ENCODE measurements around the gene PIGU.
"Not testable (repeated sequence)": the region's sequence is repeated elsewhere in the genome, so short reads cannot be mapped to it uniquely, and the experiment has no call there.

The PIGU gene

GRCh38 chr20:34706912-34707784 is 30.3 kb upstream of the PIGU start:
- DNase-seq (ENCODE audit: low read depth): no peak

DNA sequence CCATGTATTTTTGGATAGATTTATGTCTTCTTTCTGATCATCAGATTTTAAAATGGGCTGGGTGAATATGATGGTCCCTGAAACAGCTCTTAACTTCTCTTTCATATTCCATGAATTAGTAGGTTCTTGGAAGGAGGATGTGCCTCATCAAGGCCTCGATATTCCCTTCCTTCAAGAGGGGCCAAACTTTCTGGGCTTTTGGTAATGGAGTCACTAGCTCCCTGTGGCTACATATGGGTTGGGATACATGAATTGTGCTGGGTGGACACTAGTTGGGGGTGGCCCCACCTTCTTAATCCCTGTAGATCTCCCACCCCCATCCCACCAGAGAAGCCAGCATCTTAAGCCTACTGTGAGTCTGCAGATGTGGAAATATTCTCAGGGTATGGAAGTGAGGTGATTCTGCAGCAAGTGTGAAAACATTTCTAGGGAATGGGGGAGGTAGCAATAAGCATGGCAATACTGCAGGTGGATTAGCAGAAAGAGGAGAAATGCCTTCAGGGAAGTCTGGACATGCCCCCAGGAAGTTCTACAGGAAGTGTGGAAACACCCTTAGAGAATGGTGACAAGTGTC is 29.5 kb upstream of the PIGU start:
- DNase-seq (ENCODE audit: low read depth): no peak

DNA sequence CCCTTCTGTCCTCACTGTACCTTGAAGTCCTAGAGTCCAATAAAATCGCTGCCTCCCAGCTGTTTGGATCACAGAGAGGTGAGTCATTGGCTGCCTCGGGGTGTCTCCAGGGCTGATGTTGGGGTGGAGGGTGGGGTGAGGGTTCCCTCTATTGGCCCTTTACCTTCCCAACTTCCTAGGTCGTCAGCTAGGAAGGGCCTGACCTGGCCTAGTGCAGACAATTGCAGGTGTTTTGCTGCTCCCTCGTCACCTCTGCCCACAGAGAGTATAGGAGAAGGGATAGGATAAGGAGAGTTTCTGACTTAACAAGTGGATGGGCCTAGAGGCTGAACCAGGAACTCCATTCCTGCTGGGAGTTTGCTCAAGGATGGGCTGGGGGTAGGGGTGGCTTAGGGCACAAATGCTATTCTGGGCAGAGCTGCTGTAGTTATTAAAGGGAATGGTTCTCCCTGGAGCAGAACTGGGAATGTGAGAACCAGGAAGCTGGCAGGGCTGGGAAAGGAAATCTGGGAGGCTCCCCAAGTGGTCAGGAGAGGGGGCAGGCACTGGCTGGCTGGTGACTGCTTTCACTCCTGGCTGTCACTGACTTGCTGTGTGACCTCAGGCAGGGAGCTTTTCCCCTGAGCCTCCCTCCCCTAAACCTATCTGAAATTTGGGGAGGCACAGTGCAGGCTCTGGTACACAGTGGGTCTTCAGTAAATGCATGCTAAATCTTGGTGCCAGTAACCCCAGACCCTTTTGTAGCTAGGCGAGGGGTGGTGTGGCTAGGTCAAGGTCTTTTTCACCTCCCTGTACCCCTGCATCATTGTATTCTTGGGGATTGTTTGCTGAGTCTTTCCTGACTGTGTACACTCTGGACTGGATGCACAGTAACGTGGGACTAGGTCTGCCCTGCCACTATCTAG is 28.8 kb upstream of the PIGU start:
- DNase-seq (ENCODE audit: low read depth): peak; percentile 65

DNA sequence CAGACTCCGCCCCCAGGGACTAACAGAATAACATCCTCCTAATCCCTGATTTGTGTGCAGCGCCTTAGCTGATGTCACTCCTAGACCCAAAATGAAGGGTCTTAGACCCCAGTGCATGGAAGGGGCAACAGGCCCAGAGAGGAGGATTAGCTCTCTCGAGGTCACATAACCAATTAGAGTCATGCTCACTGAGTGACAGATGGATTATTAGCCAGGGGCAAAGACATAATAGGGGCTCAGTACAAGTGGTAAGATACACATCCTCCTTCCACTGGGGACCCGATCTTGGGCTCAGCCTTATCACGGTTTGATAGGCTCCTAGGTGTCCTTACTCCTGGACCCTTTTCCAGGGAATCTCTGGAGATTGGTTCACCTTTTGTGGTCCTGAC is 28.1 kb upstream of the PIGU start:
- no peak for DNase-seq (ENCODE audit: low read depth)

DNA sequence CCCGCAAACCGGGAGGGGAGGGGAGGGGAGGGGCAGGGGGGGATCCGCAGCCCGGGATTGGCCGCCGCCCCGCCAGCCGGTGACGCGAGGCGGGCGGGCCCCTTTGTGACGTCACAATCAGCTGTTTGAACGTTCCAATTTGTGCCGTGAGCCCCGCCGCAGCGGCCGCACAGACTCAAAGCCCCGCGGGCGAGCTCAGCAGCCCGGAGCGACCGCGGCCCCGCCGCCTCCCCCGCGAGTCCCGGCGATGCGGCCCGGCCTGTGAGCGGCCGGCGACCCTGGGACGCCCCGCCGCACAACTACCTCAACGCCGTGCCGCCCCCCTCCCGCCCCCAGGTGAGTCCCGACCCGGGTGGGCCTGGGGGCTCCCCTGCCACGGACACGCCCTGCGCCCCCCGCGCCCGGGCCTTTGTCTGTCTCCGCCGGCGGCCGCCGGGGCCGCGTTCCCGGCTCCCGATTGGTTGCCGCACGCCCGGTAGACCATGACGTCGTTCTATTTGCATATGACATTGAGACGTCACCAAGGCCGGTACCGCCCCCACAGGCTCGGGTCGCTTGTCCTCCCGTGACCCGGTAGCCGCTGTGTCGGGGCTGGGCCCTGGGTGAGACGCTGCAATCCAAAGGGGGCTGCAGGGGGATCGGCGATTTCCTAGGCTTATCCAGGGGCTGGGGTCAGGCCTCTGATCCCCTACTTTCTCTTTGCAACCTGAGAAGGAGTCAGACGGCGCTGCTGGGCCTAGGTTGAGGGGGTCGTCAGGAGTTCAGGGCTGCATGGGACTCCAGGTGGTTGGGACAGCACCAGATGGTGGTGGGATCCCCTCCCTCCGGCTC is 27.5 kb upstream of the PIGU start, which contains the start of gene TP53INP2:
Gene TP53INP2 (plus strand): TSS at position 168 of the 831 bp plus-strand sequence. CDS start 4,396 bp downstream, outside the sequence.
- DNase-seq (ENCODE audit: low read depth): peak; percentile 91

DNA sequence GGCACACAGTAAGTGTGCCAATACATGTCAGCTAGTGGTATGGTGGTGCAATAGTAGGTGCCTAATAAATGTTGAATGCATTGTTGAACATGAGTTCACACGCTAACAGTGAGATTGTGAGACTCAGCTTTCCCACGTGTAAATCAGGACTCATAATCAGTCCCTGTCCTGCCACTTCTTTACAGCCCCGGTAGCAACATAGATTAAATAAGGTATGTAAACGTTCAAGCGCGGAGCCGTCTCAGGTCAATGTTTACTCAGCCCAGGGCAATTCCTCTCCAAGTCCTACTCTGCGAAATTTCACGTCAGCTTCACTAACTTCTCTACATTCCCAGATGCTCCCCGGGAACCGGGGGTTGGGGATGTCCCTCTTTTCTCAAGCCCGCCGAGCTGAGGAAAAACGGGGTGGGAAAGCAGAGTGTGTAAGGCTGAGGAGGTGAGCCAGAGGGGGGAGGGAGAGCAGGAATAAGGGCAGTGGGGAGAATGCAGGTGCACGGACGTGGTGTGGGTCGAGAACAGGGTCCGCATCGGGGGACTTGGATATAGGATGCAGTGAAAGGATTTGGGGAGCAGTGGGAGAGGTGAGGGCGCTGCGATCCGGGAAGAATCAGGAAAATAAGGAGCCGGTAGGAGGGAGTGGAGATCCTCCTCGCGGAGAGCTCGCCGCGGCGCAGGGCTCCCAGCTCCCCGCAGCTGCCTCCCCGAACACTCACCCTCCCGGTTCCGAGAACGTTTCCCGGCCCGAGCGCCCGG is 26.7 kb upstream of the PIGU start:
- peak; percentile 33 for DNase-seq (ENCODE audit: low read depth)

GRCh38 chr20:34703061-34703423 is 26.1 kb upstream of the PIGU start:
- no peak for DNase-seq (ENCODE audit: low read depth)

GRCh38 chr20:34701405-34702085 is 24.7 kb upstream of the PIGU start:
- no peak for DNase-seq (ENCODE audit: low read depth)

DNA sequence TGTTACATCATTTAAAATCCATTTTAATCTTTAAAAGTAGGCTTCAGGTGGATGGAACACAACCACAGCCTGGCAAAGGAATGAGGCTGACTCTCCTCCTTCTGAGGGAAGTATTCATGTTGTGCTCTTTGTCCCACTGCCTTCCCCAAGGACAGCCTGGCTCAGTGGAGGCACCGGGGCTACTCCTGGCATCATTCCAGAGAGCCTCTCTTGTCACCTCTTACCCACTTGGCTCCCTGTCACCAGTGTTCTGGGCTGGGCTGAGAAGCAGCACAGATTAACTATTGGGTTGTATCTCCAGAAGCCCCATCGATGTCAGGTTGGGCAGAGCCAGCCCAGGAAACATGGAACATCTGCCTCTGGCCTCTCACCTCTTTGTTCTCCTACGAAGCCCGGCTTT is 16.5 kb upstream of the PIGU start:
- DNase-seq (ENCODE audit: low read depth): no peak

- DNase-seq (ENCODE audit: low read depth): no peak
These were observed 14.9 kb upstream of the PIGU start for GRCh38 chr20:34691838-34692237.

- DNase-seq (ENCODE audit: low read depth): peak; percentile 50
These were observed 12.6 kb upstream of the PIGU start for GRCh38 chr20:34689486-34689885.

GRCh38 chr20:34683667-34684066 is 6.8 kb upstream of the PIGU start:
- DNase-seq (ENCODE audit: low read depth): no peak

GRCh38 chr20:34680586-34681175 is 3.8 kb upstream of the PIGU start:
- DNase-seq (ENCODE audit: low read depth): no peak

DNA sequence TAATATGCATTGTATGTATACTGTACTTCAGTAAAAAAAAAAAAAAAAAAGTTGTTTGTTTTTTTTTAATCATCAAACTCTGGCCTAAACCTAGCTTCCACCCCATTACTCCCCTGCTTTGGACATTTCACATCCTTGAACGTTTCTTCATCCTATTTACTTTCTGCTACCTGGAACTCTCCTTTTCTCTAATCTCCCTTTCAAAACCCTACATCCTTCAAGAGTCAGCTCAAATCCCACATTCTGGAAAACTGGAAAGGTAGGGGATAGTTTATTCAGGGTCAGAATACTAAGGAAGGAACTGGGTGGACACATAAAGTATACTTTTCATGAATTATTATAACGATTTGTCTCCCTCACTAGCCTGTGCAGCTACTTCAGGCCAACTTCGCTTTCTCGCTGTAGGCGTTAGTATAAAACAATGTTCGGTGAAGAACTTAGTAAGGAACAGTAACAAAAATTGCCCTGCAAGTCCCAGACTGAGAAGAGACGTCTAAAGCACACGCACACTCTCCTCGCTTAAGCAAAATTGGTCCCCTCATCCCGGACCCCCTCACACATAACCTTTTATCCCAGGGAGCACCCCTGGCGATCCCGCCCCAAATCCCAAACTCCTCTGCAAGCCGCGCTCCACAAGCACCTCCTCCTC is 775 bp downstream of the PIGU start:
- DNase-seq (ENCODE audit: low read depth): no peak

GRCh38 chr20:34675561-34675960 is 1.3 kb downstream of the PIGU start:
- DNase-seq (ENCODE audit: low read depth): no peak

GRCh38 chr20:34673412-34673811 is 3.5 kb downstream of the PIGU start:
- no peak for DNase-seq (ENCODE audit: low read depth)

GRCh38 chr20:34669094-34669493 is 7.8 kb downstream of the PIGU start:
- DNase-seq (ENCODE audit: low read depth): no peak

DNA sequence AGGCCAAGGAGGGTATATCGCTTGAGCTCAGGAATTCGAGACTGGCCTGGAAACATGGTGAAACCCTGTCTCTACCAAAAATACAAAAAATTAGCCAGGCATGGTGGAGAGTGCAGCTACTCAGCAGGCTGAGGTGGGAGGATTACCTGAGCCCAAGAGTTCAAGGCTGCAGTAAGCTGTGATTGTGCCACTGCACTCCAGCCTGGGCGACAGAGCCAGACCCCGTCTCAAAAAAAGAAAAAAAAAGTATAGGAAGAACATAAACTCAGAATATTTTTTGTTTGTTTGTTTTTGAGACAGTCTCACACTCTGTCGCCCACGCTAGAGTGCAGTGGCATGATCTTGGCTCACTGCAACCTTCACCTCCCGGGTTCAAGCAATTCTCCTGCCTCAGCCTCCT is 12.1 kb downstream of the PIGU start:
- DNase-seq (ENCODE audit: low read depth): not testable (repeated sequence)

DNA sequence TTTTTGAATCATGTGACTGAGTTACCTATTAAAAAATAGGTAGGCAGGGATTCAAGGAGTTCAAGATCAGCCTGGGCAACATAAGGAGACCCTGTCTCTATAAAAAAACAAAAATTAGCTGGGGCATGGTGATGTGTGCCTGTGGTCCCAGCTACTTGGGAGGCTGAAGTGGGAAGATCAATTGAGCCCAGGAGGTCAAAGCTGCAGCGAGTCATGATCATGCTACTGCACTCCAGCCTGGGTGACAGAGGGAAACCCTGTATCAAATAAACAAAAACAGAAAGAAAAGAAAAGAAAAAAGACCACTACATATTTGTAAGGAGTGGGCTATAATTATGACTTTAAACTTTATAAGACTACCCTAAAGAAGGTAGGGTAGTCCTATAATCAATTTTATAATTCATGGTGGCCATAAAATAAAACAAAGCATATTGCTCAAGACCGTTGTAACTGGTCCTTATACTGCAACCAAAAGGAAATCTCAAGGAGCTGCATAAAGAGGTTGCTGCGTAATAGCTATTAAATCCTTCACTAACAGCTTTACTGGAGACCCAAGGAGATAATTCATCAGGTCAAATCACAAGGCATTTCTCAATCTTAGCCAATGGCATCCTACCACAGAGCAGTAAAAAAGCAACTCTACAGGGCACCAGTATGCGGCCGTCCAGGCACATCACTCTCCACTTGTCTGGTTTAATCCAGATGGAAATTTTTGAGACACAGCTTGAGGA is 13.5 kb downstream of the PIGU start:
- peak; percentile 15 for DNase-seq (ENCODE audit: low read depth)

Measured in EH (cell line).